Left lung (tissue), 10 donors: Measurements from ENCODE around the gene PIK3R2. TPM values are rescaled to one million over a fixed set of nuclear protein-coding genes. Genes with fewer than 3 reads are reported as not detected.

Source experiments
- ATAC-seq: fragments of 200-7000 bp; cut with Tn5 transposase; one replicate; pipeline ENCODE4 v1.9.1; 2020; ENCODE audit warnings: moderate library complexity
- DNase-seq, 4 donors: peaks; one replicate each; pipeline ENCODE4 v3.0.0-alpha.2; 2013 to 2020
- H3K27ac ChIP-seq, 2 donors: fragments of 200-600 bp; sonication (generic) in 1 of 2; one replicate each; pipeline versions ENCODE4 v1.5.0 to v1.8.0; 2020 to 2021
- H3K27me3 ChIP-seq, 2 donors: fragments of 200-600 bp; sonication (generic) in 1 of 2; one replicate each; pipeline versions ENCODE4 v1.5.0 to v1.8.0; 2020 to 2021
- H3K36me3 ChIP-seq, 2 donors: fragments of 200-600 bp; sonication (generic) in 1 of 2; one replicate each; pipeline versions ENCODE4 v1.5.0 to v1.8.0; 2020 to 2021
- H3K4me1 ChIP-seq, 2 donors: fragments of 200-600 bp; one replicate each; pipeline ENCODE4 v1.8.0; 2021
- H3K4me3 ChIP-seq, 2 donors: fragments of 200-600 bp; sonication (generic) in 1 of 2; one replicate each; pipeline versions ENCODE4 v1.5.0 to v1.8.0; 2020 to 2021; ENCODE audit warnings: mild to moderate bottlenecking in 1 of 2
- H3K9me3 ChIP-seq, 2 donors: fragments of 200-600 bp; sonication (generic) in 1 of 2; one replicate each; pipeline versions ENCODE4 v1.5.0 to v1.8.0; 2020 to 2021
- intact Hi-C, 2 donors: fragments of 100-400 bp; cut with DNase I; formaldehyde crosslinking; loops; one replicate each; pipeline versions ENCODE4 v1.11.2 to v1.14.2; 2022
- polyA plus RNA-seq, 6 donors: library from polyadenylated mRNA; unstranded; fragments of 120-200 nt; gene quantifications; one replicate each; pipeline ENCODE4 v1.2.1, GENCODE V29; 2013; ENCODE audit not compliant: insufficient read length in 6 of 6
- total RNA-seq, 2 donors: library from RNA; stranded (reverse); fragmentation: NEBNext Ultra II Directional; extraction: Animal tissue kit (Norgen Biotek cat#: 25700); gene quantifications; one replicate each; pipeline ENCODE4 v1.2.1, GENCODE V29; 2021
- TF ChIP-seq, protein P1 (sequence below), 2 donors: fragments of 200-600 bp; sonication (generic) in 1 of 2; IDR thresholded peaks; one replicate each; pipeline versions ENCODE4 v1.5.0 to v1.8.0; 2021; ENCODE audit warnings: antibody characterized with exemption in 2 of 2
- donor health status: DM: no; HTN: yes; CAD: no.
- donor health status: DM: no; HTN: no; CAD: no.

Gene PIK3R2
- total and polyA plus RNA-seq, 8 donors, result 25.7 to 37.7 (median 32.5) TPM

DNA sequence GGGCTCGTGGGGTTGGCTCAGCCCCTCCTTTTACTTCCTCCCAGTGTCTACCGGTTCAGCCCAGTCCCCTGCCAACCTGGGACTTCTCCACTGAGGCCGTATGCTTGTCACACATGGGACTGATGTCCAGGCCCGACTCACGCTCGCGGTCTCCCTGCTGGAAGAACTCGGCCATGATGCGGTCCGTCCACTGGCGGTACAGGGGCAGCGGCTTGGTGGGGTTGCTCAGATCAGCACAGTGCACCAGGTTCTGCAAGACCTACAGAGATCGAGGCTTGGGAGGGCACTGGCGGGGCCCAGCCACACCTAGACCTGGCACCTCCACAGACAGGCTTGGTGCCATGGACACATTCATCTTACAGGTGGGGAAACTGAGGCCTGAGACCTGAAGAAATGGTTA is 58.7 kb downstream of the PIK3R2 start:
- H3K36me3 ChIP-seq, result no peaks in the 10 kb centered on the region
- H3K4me1 ChIP-seq, result peaks cover 2 to 6% of the 10 kb centered on the region in 2 donors
- DNase-seq (no peak), ATAC-seq (no peak)
- TF ChIP-seq, protein P1, sequence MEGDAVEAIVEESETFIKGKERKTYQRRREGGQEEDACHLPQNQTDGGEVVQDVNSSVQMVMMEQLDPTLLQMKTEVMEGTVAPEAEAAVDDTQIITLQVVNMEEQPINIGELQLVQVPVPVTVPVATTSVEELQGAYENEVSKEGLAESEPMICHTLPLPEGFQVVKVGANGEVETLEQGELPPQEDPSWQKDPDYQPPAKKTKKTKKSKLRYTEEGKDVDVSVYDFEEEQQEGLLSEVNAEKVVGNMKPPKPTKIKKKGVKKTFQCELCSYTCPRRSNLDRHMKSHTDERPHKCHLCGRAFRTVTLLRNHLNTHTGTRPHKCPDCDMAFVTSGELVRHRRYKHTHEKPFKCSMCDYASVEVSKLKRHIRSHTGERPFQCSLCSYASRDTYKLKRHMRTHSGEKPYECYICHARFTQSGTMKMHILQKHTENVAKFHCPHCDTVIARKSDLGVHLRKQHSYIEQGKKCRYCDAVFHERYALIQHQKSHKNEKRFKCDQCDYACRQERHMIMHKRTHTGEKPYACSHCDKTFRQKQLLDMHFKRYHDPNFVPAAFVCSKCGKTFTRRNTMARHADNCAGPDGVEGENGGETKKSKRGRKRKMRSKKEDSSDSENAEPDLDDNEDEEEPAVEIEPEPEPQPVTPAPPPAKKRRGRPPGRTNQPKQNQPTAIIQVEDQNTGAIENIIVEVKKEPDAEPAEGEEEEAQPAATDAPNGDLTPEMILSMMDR (IDR thresholded peaks at IDR 0.05), result no peak
- no peak overlapping the region for H3K27ac ChIP-seq
- no peak overlapping the region for H3K4me3 ChIP-seq
- H3K27me3 ChIP-seq, result peaks cover 0 to 26% of the 10 kb centered on the region in 2 donors
- H3K9me3 ChIP-seq, result no peaks in the 10 kb centered on the region
- intact Hi-C loops, result no loop called here

DNA sequence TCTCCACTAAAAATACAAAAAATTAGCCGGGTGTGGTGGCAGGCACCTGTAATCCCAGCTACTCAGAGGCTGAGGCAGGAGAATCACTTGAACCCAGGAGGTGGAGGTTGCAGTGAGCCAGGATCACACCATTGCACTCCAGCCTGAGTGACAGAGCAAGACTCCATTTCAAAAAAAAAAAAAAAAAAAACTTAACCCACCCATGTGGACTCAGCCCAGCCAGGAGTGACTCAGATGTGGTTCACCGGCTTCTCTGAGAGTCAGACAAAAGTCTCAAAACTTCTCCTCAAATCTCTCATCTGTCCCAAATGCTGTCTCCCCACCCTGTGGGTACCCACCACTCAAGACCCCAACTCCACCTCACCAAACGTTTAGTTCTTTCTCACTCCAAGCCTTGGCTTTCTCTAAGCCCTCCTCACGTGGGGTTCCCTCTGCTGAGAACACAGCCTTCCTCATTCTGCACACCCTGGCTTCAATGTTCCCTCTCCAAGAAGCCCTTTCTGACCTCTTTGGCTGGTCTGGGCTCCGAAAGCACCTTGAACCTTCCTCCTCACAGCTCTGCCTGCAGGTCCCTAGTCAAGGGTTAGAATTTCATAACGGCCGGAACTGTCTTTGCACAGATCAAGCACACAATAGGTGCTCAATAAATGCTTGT is 61.9 kb downstream of the PIK3R2 start:
- Histone ChIP-seq H3K27me3 (peaks cover 0 to 10% of the 10 kb centered on the region in 2 donors), H3K27ac (no peak overlapping the region), H3K4me1 (no peaks in the 10 kb centered on the region), H3K9me3 (no peaks in the 10 kb centered on the region), H3K36me3 (no peaks in the 10 kb centered on the region), H3K4me3 (no peak overlapping the region)
- DNase-seq (no peak), ATAC-seq (no peak)
- intact Hi-C loops, result no loop called here
- TF ChIP-seq, protein P1 (IDR thresholded peaks at IDR 0.05), result no peak

- Histone ChIP-seq H3K4me1 (no peaks in the 10 kb centered on the region), H3K4me3 (no peak overlapping the region), H3K36me3 (no peaks in the 10 kb centered on the region), H3K27ac (no peak overlapping the region), H3K9me3 (no peaks in the 10 kb centered on the region), H3K27me3 (peaks cover 0 to 24% of the 10 kb centered on the region in 2 donors)
- ATAC-seq, result no peak
- TF ChIP-seq, protein P1 (IDR thresholded peaks at IDR 0.05), result no peak
- intact Hi-C loops, result no loop called here
- DNase-seq, result no peak
These were observed 63.8 kb downstream of the PIK3R2 start for GRCh38 chr19:18216789-18217188.

DNA sequence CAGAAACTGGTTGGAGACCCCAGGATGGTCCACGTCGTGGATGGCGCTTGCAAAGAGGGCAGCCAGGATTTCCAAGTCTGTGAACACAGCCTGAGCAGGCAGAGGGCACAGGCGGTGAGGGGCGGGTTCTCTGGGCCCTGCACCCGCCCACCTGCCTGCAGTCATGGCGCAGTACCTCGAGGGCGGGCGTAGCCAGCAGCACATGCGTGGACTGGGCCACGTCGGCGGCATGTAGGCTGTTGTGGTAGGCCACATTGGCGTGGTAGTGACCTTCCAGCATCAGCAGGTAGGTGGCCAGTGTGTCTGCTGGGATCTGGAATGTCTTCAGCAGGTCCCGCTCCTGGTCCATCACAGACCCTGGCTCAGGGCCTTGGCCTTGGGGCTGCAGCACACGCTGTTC is 65.2 kb downstream of the PIK3R2 start:
- DNase-seq (no peak), ATAC-seq (no peak)
- Histone ChIP-seq H3K9me3 (no peaks in the 10 kb centered on the region), H3K4me3 (no peak overlapping the region), H3K27me3 (peaks cover 0 to 36% of the 10 kb centered on the region in 2 donors), H3K27ac (no peak overlapping the region), H3K36me3 (no peaks in the 10 kb centered on the region), H3K4me1 (no peaks in the 10 kb centered on the region)
- TF ChIP-seq, protein P1 (IDR thresholded peaks at IDR 0.05), result no peak
- intact Hi-C loops, result no loop called here

GRCh38 chr19:18218600-18218999 is 65.6 kb downstream of the PIK3R2 start:
- DNase-seq (no peak), ATAC-seq (no peak)
- Histone ChIP-seq H3K4me1 (no peaks in the 10 kb centered on the region), H3K27ac (no peak overlapping the region), H3K36me3 (no peaks in the 10 kb centered on the region), H3K9me3 (no peaks in the 10 kb centered on the region), H3K4me3 (no peak overlapping the region), H3K27me3 (peaks cover 0 to 38% of the 10 kb centered on the region in 2 donors)
- TF ChIP-seq, protein P1 (IDR thresholded peaks at IDR 0.05), result no peak
- intact Hi-C loops, result no loop called here

Other genes starting within 250 kb of the PIK3R2 start
- gene CCDC124, start 220.1 kb upstream of the PIK3R2 start, total RNA-seq, result 10 to 100 TPM; 60.5 to 75.7 TPM
- gene CCDC124, start 220.1 kb upstream of the PIK3R2 start, polyA plus RNA-seq, result 10 to 100 TPM; 42.0 to 63.8 (median 53.1) TPM
- under 1 TPM; 0.06 to 0.10 TPM for gene KCNN1, start 186.1 kb upstream of the PIK3R2 start, total RNA-seq
- gene KCNN1, start 186.1 kb upstream of the PIK3R2 start, polyA plus RNA-seq, result 1 to 10 TPM; 1.9 to 2.8 (median 2.2) TPM
- gene ARRDC2, start 145.0 kb upstream of the PIK3R2 start, total RNA-seq, result 10 to 100 TPM; 23.3 to 37.8 TPM
- 10 to 100 TPM in 3 of 6 donors, 1 to 10 TPM in 3; 7.4 to 12.1 (median 9.9) TPM for gene ARRDC2, start 145.0 kb upstream of the PIK3R2 start, polyA plus RNA-seq
- gene IL12RB1, start 66.2 kb upstream of the PIK3R2 start, total RNA-seq, result 1 to 10 TPM; 3.1 to 5.4 TPM
- under 1 TPM; 0.33 to 0.81 (median 0.47) TPM for gene IL12RB1, start 66.2 kb upstream of the PIK3R2 start, polyA plus RNA-seq
- 10 to 100 TPM; 17.0 to 30.3 TPM for gene MAST3, start 55.4 kb upstream of the PIK3R2 start, total RNA-seq
- 1 to 10 TPM; 4.7 to 8.4 (median 6.4) TPM for gene MAST3, start 55.4 kb upstream of the PIK3R2 start, polyA plus RNA-seq
- 100 to 1,000 TPM; 577 to 986 TPM for gene IFI30, start 20.6 kb downstream of the PIK3R2 start, total RNA-seq
- gene IFI30, start 20.6 kb downstream of the PIK3R2 start, polyA plus RNA-seq, result 10 to 100 TPM in 3 of 6 donors, 1 to 10 TPM in 3; 7.3 to 18.2 (median 10.0) TPM
- gene MPV17L2, start 40.1 kb downstream of the PIK3R2 start, total RNA-seq, result 10 to 100 TPM; 10.3 to 14.8 TPM
- gene MPV17L2, start 40.1 kb downstream of the PIK3R2 start, polyA plus RNA-seq, result 1 to 10 TPM; 4.9 to 8.5 (median 6.8) TPM
- gene RAB3A, start 50.9 kb downstream of the PIK3R2 start, total RNA-seq, result 1 to 10 TPM; 3.1 to 4.4 TPM
- gene RAB3A, start 50.9 kb downstream of the PIK3R2 start, polyA plus RNA-seq, result 1 to 10 TPM; 3.5 to 6.2 (median 4.4) TPM
- 10 to 100 TPM in 1 of 2 donors, 1 to 10 TPM in 1; 3.7 to 11.3 TPM for gene PDE4C, start 73.3 kb downstream of the PIK3R2 start, total RNA-seq
- gene PDE4C, start 73.3 kb downstream of the PIK3R2 start, polyA plus RNA-seq, result 1 to 10 TPM; 1.3 to 6.2 (median 1.8) TPM
- gene IQCN, start 121.3 kb downstream of the PIK3R2 start, total RNA-seq, result 1 to 10 TPM; 3.0 to 5.8 TPM
- 10 to 100 TPM in 1 of 6 donors, 1 to 10 TPM in 5; 3.7 to 12.7 (median 8.1) TPM for gene IQCN, start 121.3 kb downstream of the PIK3R2 start, polyA plus RNA-seq
- gene JUND, start 128.5 kb downstream of the PIK3R2 start, total RNA-seq, result 100 to 1,000 TPM; 179 to 232 TPM
- 100 to 1,000 TPM in 2 of 6 donors, 10 to 100 TPM in 4; 43.1 to 191 (median 86.1) TPM for gene JUND, start 128.5 kb downstream of the PIK3R2 start, polyA plus RNA-seq
- gene LSM4, start 169.9 kb downstream of the PIK3R2 start, total RNA-seq, result 100 to 1,000 TPM in 1 of 2 donors, 10 to 100 TPM in 1; 87.8 to 121 TPM
- 10 to 100 TPM; 72.7 to 95.5 (median 78.7) TPM for gene LSM4, start 169.9 kb downstream of the PIK3R2 start, polyA plus RNA-seq
- gene PGPEP1, start 187.4 kb downstream of the PIK3R2 start, total RNA-seq, result 10 to 100 TPM; 36.7 to 39.5 TPM
- gene PGPEP1, start 187.4 kb downstream of the PIK3R2 start, polyA plus RNA-seq, result 10 to 100 TPM; 16.1 to 21.7 (median 20.0) TPM
- gene GDF15, start 233.0 kb downstream of the PIK3R2 start, total RNA-seq, result 100 to 1,000 TPM in 1 of 2 donors, 10 to 100 TPM in 1; 99.0 to 180 TPM
- gene GDF15, start 233.0 kb downstream of the PIK3R2 start, polyA plus RNA-seq, result 10 to 100 TPM; 15.7 to 50.6 (median 30.7) TPM
- 10 to 100 TPM; 14.4 to 53.7 TPM for gene LRRC25, start 244.5 kb downstream of the PIK3R2 start, total RNA-seq
- 1 to 10 TPM; 1.3 to 1.9 (median 1.4) TPM for gene LRRC25, start 244.5 kb downstream of the PIK3R2 start, polyA plus RNA-seq